Fibroblast of skin of right quadriceps (primary cell): Measurements from ENCODE around the gene RBM39.
"Not testable (repeated sequence)": the region's sequence is repeated elsewhere in the genome, so short reads cannot be mapped to it uniquely, and the experiment has no call there.

ENCODE experiments used
- DNase-seq: peaks from one replicate; pipeline ENCODE4 v3.0.0-alpha.2; 2013

RBM39 gene

GRCh38 chr20:35704514-35705261, 37.4 kb downstream of the RBM39 start:
- no peak for DNase-seq

- DNase-seq = no peak
Observed at GRCh38 chr20:35702824-35703695, 39.0 kb downstream of the RBM39 start.

- peak; percentile 63 for DNase-seq
Observed at GRCh38 chr20:35702051-35702823, 39.8 kb downstream of the RBM39 start.

- DNase-seq = no peak
Observed at GRCh38 chr20:35700625-35701148, 41.4 kb downstream of the RBM39 start.

GRCh38 chr20:35699957-35700624, 42.0 kb downstream of the RBM39 start:
- no peak for DNase-seq

- peak; percentile 81 for DNase-seq
Observed at GRCh38 chr20:35699127-35699956, 42.7 kb downstream of the RBM39 start, which contains the start of the genes NFS1 and ROMO1. Gene NFS1, minus strand, starts transcription at chr20:35699352. Its CDS starts 64 bp downstream, at chr20:35699288. Gene ROMO1, plus strand, starts transcription at chr20:35699405. Its CDS starts 228 bp downstream, at chr20:35699633.

- no peak for DNase-seq
Observed at GRCh38 chr20:35698298-35699126, 43.5 kb downstream of the RBM39 start.

GRCh38 chr20:35697696-35698297, 44.3 kb downstream of the RBM39 start:
- DNase-seq = no peak

GRCh38 chr20:35695978-35696377, 46.1 kb downstream of the RBM39 start:
- no peak for DNase-seq

GRCh38 chr20:35695245-35695749, 46.8 kb downstream of the RBM39 start:
- no peak for DNase-seq

GRCh38 chr20:35690265-35690664, 51.8 kb downstream of the RBM39 start:
- DNase-seq = no peak

GRCh38 chr20:35686872-35687271, 55.2 kb downstream of the RBM39 start:
- not testable (repeated sequence) for DNase-seq

GRCh38 chr20:35685368-35685767, 56.7 kb downstream of the RBM39 start:
- not testable (repeated sequence) for DNase-seq

GRCh38 chr20:35681960-35682359, 60.1 kb downstream of the RBM39 start:
- DNase-seq = no peak

- DNase-seq = no peak
Observed at GRCh38 chr20:35680452-35681183, 61.4 kb downstream of the RBM39 start.

GRCh38 chr20:35674921-35675320, 67.1 kb downstream of the RBM39 start:
- DNase-seq = no peak

GRCh38 chr20:35673884-35674283, 68.2 kb downstream of the RBM39 start:
- DNase-seq = no peak

- DNase-seq = no peak
Observed at GRCh38 chr20:35669681-35670080, 72.4 kb downstream of the RBM39 start.

- no peak for DNase-seq
Observed at GRCh38 chr20:35669221-35669620, 72.8 kb downstream of the RBM39 start.
